Measurements from ENCODE around the gene MPZL1. TPM values are rescaled to one million over a fixed set of nuclear protein-coding genes. Genes with fewer than 3 reads are reported as not detected.

MPZL1 gene
- total RNA-seq, 2 experiments from 2014 or later = 1.2 to 1.5 TPM

DNA sequence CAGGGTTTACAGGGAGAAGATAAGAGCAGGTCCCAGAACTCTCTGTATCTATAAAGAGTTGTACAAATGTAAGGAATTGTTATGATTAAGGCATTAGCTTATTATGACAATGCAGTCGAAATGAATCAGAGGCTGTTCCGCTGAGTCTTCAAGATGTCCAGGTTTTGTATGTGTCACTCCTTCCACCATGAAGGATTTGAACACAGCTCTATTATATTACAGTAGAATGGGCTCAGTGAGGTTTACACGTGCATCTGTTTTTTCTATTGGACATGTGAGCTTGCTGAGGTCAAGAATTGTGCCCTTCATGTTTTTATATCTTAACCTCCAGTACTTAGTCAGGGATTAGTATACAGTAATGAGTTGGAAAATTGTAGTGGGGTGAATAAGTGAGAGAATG, 86.3 kb downstream of the MPZL1 start:
- TF ChIP-seq, protein P1, sequence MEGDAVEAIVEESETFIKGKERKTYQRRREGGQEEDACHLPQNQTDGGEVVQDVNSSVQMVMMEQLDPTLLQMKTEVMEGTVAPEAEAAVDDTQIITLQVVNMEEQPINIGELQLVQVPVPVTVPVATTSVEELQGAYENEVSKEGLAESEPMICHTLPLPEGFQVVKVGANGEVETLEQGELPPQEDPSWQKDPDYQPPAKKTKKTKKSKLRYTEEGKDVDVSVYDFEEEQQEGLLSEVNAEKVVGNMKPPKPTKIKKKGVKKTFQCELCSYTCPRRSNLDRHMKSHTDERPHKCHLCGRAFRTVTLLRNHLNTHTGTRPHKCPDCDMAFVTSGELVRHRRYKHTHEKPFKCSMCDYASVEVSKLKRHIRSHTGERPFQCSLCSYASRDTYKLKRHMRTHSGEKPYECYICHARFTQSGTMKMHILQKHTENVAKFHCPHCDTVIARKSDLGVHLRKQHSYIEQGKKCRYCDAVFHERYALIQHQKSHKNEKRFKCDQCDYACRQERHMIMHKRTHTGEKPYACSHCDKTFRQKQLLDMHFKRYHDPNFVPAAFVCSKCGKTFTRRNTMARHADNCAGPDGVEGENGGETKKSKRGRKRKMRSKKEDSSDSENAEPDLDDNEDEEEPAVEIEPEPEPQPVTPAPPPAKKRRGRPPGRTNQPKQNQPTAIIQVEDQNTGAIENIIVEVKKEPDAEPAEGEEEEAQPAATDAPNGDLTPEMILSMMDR (IDR thresholded peaks at IDR 0.05) = no peak
- Histone ChIP-seq H3K4me3 (ENCODE audit: low read length) (no peak overlapping the region), H3K4me1 (ENCODE audit: insufficient read depth, low read length) (peaks cover 19% of the 10 kb centered on the region), H3K9me3 (ENCODE audit: control insufficient read depth in 1 of 2, insufficient read depth in 1 of 2, low read length in 2 of 2) (peaks cover 0 to 11% of the 10 kb centered on the region in 2 experiments), H3K27me3 (ENCODE audit: control insufficient read depth in 1 of 2, insufficient read depth in 2 of 2, low read length in 2 of 2) (no peaks in the 10 kb centered on the region), H3K36me3 (ENCODE audit: insufficient read depth, low read length) (no peaks in the 10 kb centered on the region), H3K27ac (ENCODE audit: low read depth in 1 of 2, low read length in 2 of 2) (no peak overlapping the region)
- CTCF ChIA-PET = no interaction called here
- ATAC-seq (ENCODE audit: poor library complexity) = no peak
- H3K4me3 Mint-ChIP-seq = no peak overlapping the region
- intact Hi-C loops (cut with DNase I, micrococcal nuclease) = no loop called here
- no peak overlapping the region for H3K27ac Mint-ChIP-seq
- H3K36me3 Mint-ChIP-seq (ENCODE audit: low read depth) = no peaks in the 10 kb centered on the region
- H3K27me3 Mint-ChIP-seq = no peaks in the 10 kb centered on the region
- H3K9me3 Mint-ChIP-seq = peaks cover 4% of the 10 kb centered on the region
- DNase-seq = no peak
- POLR2A ChIA-PET = interaction anchor here (1.0 kb wide), 1 partner anchor 128 kb away, joined by 3 read pairs; no protein-coding TSS in a partner anchor
- H3K4me1 Mint-ChIP-seq (ENCODE audit: low read depth) = peaks cover 24% of the 10 kb centered on the region

DNA sequence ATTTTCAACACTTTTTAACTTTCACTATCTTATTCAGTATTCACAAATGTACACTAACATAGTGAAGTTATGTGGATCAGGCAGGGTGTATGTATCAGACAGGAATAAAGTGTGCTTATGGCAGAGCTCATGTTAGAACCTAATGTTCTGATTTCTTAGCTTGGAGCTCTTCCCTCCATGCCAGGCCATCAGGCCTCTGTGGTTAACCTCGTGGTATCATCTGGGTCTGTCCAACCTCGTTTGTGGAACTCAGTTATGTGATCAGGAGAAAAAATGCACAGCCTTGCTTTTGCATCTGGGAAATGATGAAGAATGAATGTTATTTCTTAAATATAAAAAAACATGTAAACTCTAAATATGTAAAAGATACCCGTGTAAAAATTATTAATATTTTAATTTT, 86.9 kb downstream of the MPZL1 start:
- no peak overlapping the region for H3K27ac Mint-ChIP-seq
- no peaks in the 10 kb centered on the region for H3K27me3 Mint-ChIP-seq
- ChIA-PET CTCF (no interaction called here), POLR2A (no interaction called here)
- intact Hi-C loops (cut with DNase I, micrococcal nuclease) = no loop called here
- TF ChIP-seq, protein P1 (IDR thresholded peaks at IDR 0.05) = no peak
- H3K36me3 Mint-ChIP-seq (ENCODE audit: low read depth) = no peaks in the 10 kb centered on the region
- Histone ChIP-seq H3K27ac (ENCODE audit: low read depth in 1 of 2, low read length in 2 of 2) (no peak overlapping the region), H3K9me3 (ENCODE audit: control insufficient read depth in 1 of 2, insufficient read depth in 1 of 2, low read length in 2 of 2) (peaks cover 0 to 11% of the 10 kb centered on the region in 2 experiments), H3K27me3 (ENCODE audit: control insufficient read depth in 1 of 2, insufficient read depth in 2 of 2, low read length in 2 of 2) (no peaks in the 10 kb centered on the region), H3K36me3 (ENCODE audit: insufficient read depth, low read length) (no peaks in the 10 kb centered on the region), H3K4me1 (ENCODE audit: insufficient read depth, low read length) (peaks cover 14% of the 10 kb centered on the region), H3K4me3 (ENCODE audit: low read length) (no peak overlapping the region)
- H3K4me1 Mint-ChIP-seq (ENCODE audit: low read depth) = peaks cover 18% of the 10 kb centered on the region
- H3K9me3 Mint-ChIP-seq = peaks cover 4% of the 10 kb centered on the region
- ATAC-seq (ENCODE audit: poor library complexity) = no peak
- DNase-seq = no peak
- no peak overlapping the region for H3K4me3 Mint-ChIP-seq

DNA sequence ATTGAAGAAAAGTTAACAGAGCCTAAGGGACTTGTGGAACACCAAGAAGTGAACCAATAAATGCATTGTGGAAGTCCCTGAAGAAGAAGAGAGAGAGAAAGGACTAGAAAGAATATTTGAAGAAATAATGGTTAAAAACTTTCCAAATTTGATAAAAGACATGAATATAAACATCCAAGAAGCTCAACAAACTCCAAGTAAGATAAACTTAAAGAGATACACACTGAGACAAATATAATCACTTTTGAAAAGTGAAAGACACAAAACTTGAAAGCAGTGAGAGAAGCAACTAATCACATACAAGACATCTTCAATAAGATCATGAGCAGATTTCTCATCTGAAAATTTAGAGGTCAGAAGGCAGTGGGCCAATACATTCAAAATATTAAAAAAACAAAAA, 91.2 kb downstream of the MPZL1 start:
- Histone ChIP-seq H3K4me3 (ENCODE audit: low read length) (no peak overlapping the region), H3K4me1 (ENCODE audit: insufficient read depth, low read length) (no peaks in the 10 kb centered on the region), H3K36me3 (ENCODE audit: insufficient read depth, low read length) (no peaks in the 10 kb centered on the region), H3K27me3 (ENCODE audit: control insufficient read depth in 1 of 2, insufficient read depth in 2 of 2, low read length in 2 of 2) (no peaks in the 10 kb centered on the region), H3K27ac (ENCODE audit: low read depth in 1 of 2, low read length in 2 of 2) (no peak overlapping the region), H3K9me3 (ENCODE audit: control insufficient read depth in 1 of 2, insufficient read depth in 1 of 2, low read length in 2 of 2) (peaks cover 5 to 25% of the 10 kb centered on the region in 2 experiments)
- no peak overlapping the region for H3K4me3 Mint-ChIP-seq
- intact Hi-C loops (cut with DNase I, micrococcal nuclease) = no loop called here
- no peaks in the 10 kb centered on the region for H3K36me3 Mint-ChIP-seq (ENCODE audit: low read depth)
- ATAC-seq (ENCODE audit: poor library complexity) (no peak), DNase-seq (no peak)
- ChIA-PET CTCF (no interaction called here), POLR2A (no interaction called here)
- H3K4me1 Mint-ChIP-seq (ENCODE audit: low read depth) = no peaks in the 10 kb centered on the region
- no peaks in the 10 kb centered on the region for H3K27me3 Mint-ChIP-seq
- TF ChIP-seq, protein P1 (IDR thresholded peaks at IDR 0.05) = no peak
- H3K9me3 Mint-ChIP-seq = peaks cover 13% of the 10 kb centered on the region
- no peak overlapping the region for H3K27ac Mint-ChIP-seq
